Neural progenitor cell (in vitro differentiated cells): ENCODE measurements around the gene IQSEC1.

Experiments
- CTCF ChIP-seq: fragments of 200-600 bp; sonication (generic); IDR thresholded peaks from 2 replicates; pipeline ENCODE4 v1.5.1; 2017; ENCODE audit warnings: antibody characterized with exemption, mild to moderate bottlenecking
- EZH2 ChIP-seq: fragments of 200-600 bp; sonication (generic); IDR thresholded peaks from 2 replicates; pipeline ENCODE4 v1.6.1; 2017; ENCODE audit warnings: antibody characterized with exemption, mild to moderate bottlenecking, moderate library complexity

- TF ChIP-seq CTCF (no peak), EZH2 (no peak)
Measured at GRCh38 chr3:13046569-13047274, 26.5 kb downstream of the IQSEC1 start.
